Cardiac fibroblast (primary cell): ENCODE data around the gene KHSRP.
A peak's percentile ranks its signal among the peaks of the same experiment; 100 is the strongest.

Experiments used
- DNase-seq, 2 donors: peaks; one replicate each; pipeline versions ENCODE4 v3.0.0 to v3.0.0-alpha.2; 2010; ENCODE audit warnings: low read depth in 2 of 2
- H3K4me3 ChIP-seq, 2 donors: replicated peaks in 1 of 2; 1 replicate in 1 of 2; 2 replicates in 1 of 2; pipeline ENCODE4 v1.5.1; 2011; ENCODE audit warnings: low read depth in 2 of 2, low read length in 2 of 2, mild to moderate bottlenecking in 2 of 2, moderate library complexity in 1 of 2
- CTCF ChIP-seq: IDR thresholded peaks from one replicate; pipeline ENCODE4 v1.5.1; 2011; ENCODE audit warnings: low read depth, mild to moderate bottlenecking, low read length, inconsistent platforms

The KHSRP gene

GRCh38 chr19:6384381-6384780 lies 40.2 kb downstream of the KHSRP start:
- DNase-seq = no peak
- H3K4me3 ChIP-seq = no peak overlapping the region
- TF ChIP-seq CTCF = no peak

GRCh38 chr19:6383188-6383587 lies 41.4 kb downstream of the KHSRP start:
- no peak overlapping the region for H3K4me3 ChIP-seq
- TF ChIP-seq CTCF = no peak

GRCh38 chr19:6381030-6381750 lies 43.4 kb downstream of the KHSRP start:
- TF ChIP-seq CTCF = no peak
- no peak for DNase-seq
- no peak overlapping the region for H3K4me3 ChIP-seq

More at GRCh38 chr19:6383188-6383587, 41.4 kb downstream of the KHSRP start:
- DNase-seq = no peak

- no peak for DNase-seq
- H3K4me3 ChIP-seq = no peak overlapping the region
- no peak for TF ChIP-seq CTCF
These were observed 44.9 kb downstream of the KHSRP start for GRCh38 chr19:6379744-6380143.

GRCh38 chr19:6378486-6378885 lies 46.1 kb downstream of the KHSRP start:
- no peak overlapping the region for H3K4me3 ChIP-seq
- TF ChIP-seq CTCF = no peak
- DNase-seq = no peak

- TF ChIP-seq CTCF = no peak
- peak in 1 of 2 donors; percentile 66 for DNase-seq
These were observed 46.6 kb downstream of the KHSRP start for GRCh38 chr19:6378041-6378440.

GRCh38 chr19:6376512-6377190 lies 48.0 kb downstream of the KHSRP start:
- H3K4me3 ChIP-seq = no peak overlapping the region
- no peak for DNase-seq
- no peak for TF ChIP-seq CTCF

More at GRCh38 chr19:6378041-6378440, 46.6 kb downstream of the KHSRP start:
- no peak overlapping the region for H3K4me3 ChIP-seq
